ENCODE results near the gene TMEM150B. TPM values are rescaled to one million over a fixed set of nuclear protein-coding genes. Genes with fewer than 3 reads are reported as not detected.

Gene TMEM150B
- total and polyA plus RNA-seq, 9 of the 15 experiments (the other 6 are each of a cell fraction or from before 2014, with no cell fraction given), result 0.47 to 1.3 (median 0.74) TPM; not detected in 2

GRCh38 chr19:55339105-55339888 lies 14.2 kb upstream of the TMEM150B start, which contains the start of gene KMT5C (continued):
- no peak for TF ChIP-seq RBM14 (IDR thresholded peaks at IDR 0.05; ENCODE audit: borderline replicate concordance, insufficient read depth, low read depth, low read length)
- TF ChIP-seq MTA1 (IDR thresholded peaks at IDR 0.05; ENCODE audit: borderline replicate concordance), result peak; percentile 94
- no peak for TF ChIP-seq CBX1 (IDR thresholded peaks at IDR 0.05; ENCODE audit: low read depth)
- no peak for TF ChIP-seq TEAD4 (IDR thresholded peaks at IDR 0.05; ENCODE audit: low read length)
- TF ChIP-seq TEAD4 (CRISPR knock-in tag; IDR thresholded peaks at IDR 0.05; ENCODE audit: borderline replicate concordance), result no peak
- TF ChIP-seq, protein P1, sequence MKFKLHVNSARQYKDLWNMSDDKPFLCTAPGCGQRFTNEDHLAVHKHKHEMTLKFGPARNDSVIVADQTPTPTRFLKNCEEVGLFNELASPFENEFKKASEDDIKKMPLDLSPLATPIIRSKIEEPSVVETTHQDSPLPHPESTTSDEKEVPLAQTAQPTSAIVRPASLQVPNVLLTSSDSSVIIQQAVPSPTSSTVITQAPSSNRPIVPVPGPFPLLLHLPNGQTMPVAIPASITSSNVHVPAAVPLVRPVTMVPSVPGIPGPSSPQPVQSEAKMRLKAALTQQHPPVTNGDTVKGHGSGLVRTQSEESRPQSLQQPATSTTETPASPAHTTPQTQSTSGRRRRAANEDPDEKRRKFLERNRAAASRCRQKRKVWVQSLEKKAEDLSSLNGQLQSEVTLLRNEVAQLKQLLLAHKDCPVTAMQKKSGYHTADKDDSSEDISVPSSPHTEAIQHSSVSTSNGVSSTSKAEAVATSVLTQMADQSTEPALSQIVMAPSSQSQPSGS (CRISPR knock-in tag; IDR thresholded peaks at IDR 0.05), result no peak
- TF ChIP-seq PURB (CRISPR knock-in tag; IDR thresholded peaks at IDR 0.05; ENCODE audit: low read depth), result no peak
- no peak for TF ChIP-seq SMAD3 (CRISPR knock-in tag; conservative IDR thresholded peaks at IDR 0.05)
- TF ChIP-seq PRDM10 (IDR thresholded peaks at IDR 0.05; ENCODE audit: partially characterized antibody), result peak; percentile 33
- no peak for TF ChIP-seq NUFIP1 (IDR thresholded peaks at IDR 0.05; ENCODE audit: partially characterized antibody)
- peak; percentile 87 for TF ChIP-seq ZKSCAN1 (IDR thresholded peaks at IDR 0.05; ENCODE audit: low read depth, low read length)
- TF ChIP-seq GABPB1 (CRISPR knock-in tag; IDR thresholded peaks at IDR 0.05), result no peak; the same call in 1 of the 2 replicates
- TF ChIP-seq NCOA6 (IDR thresholded peaks at IDR 0.05), result no peak
- no peak for TF ChIP-seq POLR2B (IDR thresholded peaks at IDR 0.05; ENCODE audit: low read depth, partially characterized antibody)
- TF ChIP-seq ARID1B (IDR thresholded peaks at IDR 0.05), result no peak
- TF ChIP-seq MYBL2 (IDR thresholded peaks at IDR 0.05; ENCODE audit: low read depth), result no peak
- no peak for TF ChIP-seq MYBL2 (CRISPR knock-in tag; IDR thresholded peaks at IDR 0.05; ENCODE audit: borderline replicate concordance)
- no peak for TF ChIP-seq CAMTA2 (CRISPR knock-in tag; conservative IDR thresholded peaks at IDR 0.05)
- TF ChIP-seq YY1 (IDR thresholded peaks at IDR 0.05; ENCODE audit: borderline replicate concordance in 1 of 3, control insufficient read depth in 1 of 3, extremely low read depth in 1 of 3, insufficient read depth in 3 of 3, insufficient read length in 1 of 3, insufficient replicate concordance in 2 of 3, low read depth in 1 of 3, low read length in 2 of 3), result no peak
- no peak for TF ChIP-seq HDAC2 (IDR thresholded peaks at IDR 0.05)
- no peak for TF ChIP-seq SRSF1 (IDR thresholded peaks at IDR 0.05; ENCODE audit: low read depth, low read length)
- 0 out of 2 replicates have a peak, but pooled peaks have one; percentile 51 for TF ChIP-seq RHOXF2B (CRISPR knock-in tag; conservative IDR thresholded peaks at IDR 0.05)
- peak; percentile 56 for TF ChIP-seq POLR2H (tag; IDR thresholded peaks at IDR 0.05; ENCODE audit: low read depth)
- no peak for TF ChIP-seq PTBP1 (IDR thresholded peaks at IDR 0.05; ENCODE audit: low read depth, low read length)
- TF ChIP-seq ZNF24 (IDR thresholded peaks at IDR 0.05), result no peak

All from K562 (cell line).